Amniotic stem cell (primary cell): ENCODE measurements around the gene AATF.
"Not testable (repeated sequence)": the region's sequence is repeated elsewhere in the genome, so short reads cannot be mapped to it uniquely, and the experiment has no call there.

ENCODE experiments used
- DNase-seq: peaks from one replicate; lab custom pipeline; 2025; lab: John Stamatoyannopoulos, UW

Gene AATF

DNA sequence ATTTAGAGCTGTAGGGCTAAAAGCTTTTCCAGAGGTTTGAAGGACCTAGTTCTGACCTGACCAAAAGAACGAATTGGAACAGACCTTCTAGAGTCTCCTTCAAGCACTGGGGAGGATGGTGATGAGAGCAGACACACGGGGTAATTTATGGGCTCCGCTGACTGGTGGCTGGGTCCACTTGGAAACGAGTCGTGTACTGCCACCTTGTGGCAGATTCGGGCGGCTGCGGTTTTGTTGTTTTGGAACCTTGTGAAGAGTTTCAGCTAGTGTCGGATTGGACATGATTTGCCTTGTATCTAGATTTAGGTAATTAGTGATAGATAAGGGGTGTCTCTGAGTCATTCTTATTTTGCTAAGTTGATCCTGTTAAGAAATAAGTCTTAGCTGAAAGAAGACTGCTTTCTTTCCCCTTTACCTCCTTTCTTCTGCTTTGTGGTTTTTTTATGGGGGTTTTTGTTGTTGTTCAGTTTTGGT, 98.9 kb downstream of the AATF start:
- DNase-seq: peak; percentile 33

DNA sequence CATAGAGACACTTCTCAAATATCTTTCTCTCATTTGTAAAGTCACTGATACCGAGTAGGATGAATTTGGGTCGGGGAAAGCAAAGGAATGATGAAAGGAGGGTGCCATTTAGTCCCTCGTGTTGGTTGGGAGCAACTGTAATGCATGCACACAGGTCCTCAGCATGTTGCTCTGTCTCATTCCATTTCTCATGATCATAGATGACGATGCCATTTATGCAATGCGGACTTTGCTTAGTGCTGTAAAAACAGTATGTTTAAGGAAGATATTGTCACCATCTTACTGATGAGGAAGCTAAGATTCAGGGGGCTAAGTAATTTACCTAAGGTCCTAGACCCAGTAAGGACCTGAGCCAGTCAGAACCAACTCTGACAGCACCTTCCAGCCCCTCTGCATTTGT, 100.1 kb downstream of the AATF start:
- DNase-seq: no peak

DNA sequence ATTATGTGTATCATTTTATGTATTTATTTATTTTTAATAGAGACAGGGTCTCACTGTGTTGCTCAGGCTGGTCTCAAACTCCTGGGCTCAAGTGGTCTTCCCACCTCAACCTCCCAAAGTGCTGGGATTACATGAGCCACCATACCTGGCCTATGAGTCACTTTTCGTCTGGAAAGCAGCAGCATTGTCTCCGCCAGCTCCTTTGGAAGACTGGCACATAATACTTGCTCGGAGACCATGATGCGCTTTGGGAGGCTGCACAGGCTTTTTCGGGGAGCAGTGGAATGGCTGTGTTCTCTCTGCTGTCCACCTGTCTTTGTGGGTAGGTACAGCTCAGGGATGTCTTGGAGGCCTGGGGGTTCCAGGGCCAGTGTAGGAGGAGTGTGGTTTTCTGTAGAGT, 102.2 kb downstream of the AATF start:
- DNase-seq: no peak

DNA sequence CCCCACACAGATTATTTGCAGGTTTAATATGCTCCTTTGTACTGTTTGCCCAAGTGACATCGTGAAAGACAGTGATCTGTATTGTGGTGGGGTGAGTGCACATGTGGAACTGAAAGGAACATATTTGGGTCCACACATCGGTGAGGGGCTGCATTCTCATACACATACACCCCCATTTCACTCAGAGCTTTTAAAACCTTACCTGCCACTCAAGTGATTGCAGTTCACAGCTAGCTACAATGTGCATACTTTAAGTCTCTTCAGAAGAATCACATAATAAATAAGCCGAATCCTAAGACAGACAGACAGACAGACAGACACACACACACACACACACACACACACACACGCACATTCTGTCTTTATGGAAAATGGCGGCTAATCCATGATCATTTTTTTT, 102.6 kb downstream of the AATF start:
- DNase-seq: no peak

DNA sequence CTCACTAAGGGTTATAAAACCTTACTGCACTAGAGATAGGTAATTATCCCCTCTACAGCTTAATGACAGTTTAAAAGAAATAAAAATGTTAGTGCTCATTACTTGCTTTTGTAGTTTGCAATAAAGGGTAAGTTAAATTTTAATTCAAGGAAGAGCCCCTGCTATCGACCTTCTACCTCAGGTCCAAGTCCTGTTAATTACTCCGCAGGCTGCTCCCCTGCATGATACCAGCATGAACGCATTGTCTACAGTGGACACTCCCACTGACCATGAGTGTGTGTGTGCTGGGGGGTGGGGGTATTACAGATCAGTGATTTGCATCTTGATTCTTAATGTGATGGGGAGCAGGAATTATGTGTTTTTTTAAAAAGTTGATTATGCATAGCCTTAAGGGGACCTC, 103.1 kb downstream of the AATF start:
- DNase-seq: no peak

DNA sequence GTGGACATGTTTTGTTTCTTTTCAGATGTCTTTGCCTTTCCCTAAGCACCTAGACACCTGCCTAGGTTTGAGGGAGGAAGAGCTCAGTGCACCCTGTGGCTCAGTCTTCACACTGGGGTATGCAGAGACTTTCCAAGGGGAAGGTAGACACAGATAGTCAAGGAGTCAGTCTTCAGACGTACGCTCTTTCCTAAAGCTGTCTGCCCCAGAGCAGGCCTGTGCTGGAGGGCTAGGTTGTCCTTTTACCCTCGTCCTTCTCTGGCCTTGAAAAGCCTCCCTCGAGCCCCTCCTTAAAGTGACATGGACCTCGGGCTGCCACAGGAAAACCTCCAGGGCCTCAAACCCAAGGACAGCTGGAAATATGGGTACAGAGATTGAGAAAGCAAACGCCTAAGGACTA, 103.7 kb downstream of the AATF start:
- no peak for DNase-seq

DNA sequence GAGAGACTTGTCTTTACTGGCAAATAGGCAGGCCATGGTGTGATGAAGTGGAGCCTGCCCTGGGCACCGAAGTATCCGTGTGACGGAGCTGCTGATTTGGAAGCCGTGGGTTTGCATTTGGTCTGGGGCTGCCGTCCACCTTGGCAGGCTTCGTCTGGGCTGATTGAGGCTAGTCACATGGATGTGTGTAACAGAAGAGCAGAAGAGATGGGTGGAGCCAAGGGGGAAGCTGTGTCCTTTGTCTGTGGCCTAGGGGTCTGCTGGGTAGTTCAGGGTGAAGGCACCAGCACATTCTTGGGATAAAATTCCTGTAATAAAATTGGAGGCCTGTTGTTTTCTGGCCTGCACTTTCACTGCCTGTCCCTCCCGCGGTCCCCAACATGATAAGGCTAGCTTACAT, 106.1 kb downstream of the AATF start:
- no peak for DNase-seq

DNA sequence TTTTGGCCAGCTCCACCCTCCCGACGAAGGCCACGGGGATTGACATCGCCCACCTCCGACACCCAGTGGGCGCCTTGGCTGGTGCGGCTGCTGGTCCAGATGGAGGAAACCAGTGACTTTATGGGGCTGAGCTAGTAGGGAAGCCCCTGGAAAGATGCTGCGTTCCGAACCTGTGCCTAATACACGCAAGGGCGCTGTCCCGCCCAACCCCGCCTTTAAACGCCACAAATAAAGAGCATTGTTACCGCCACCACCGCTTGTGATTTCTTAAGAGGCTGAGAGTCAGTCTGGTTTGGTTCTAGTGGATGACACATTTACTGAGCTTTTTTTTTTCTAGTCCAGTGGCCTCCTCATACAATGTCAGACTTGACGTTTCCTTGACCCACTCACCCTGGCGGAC, 107.9 kb downstream of the AATF start:
- DNase-seq: no peak

DNA sequence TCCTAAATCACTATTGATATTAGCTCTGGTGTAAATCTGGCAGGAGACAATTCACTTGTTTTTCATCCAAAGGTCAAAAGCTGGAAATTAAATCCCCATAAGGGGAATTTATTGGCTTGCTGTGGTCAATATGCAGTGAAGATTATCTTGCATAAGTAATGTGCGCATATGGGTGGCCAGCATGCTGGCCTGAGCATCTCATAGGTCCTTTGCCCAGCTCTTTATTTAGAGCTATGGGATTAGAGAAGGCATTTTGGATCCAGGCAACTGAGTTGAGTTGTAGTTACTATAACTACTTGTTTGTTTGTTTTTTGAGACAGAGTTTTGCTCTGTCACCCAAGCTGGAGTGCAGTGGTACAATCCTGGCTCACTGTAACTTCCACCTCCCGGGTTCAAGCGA, 110.7 kb downstream of the AATF start:
- no peak for DNase-seq

DNA sequence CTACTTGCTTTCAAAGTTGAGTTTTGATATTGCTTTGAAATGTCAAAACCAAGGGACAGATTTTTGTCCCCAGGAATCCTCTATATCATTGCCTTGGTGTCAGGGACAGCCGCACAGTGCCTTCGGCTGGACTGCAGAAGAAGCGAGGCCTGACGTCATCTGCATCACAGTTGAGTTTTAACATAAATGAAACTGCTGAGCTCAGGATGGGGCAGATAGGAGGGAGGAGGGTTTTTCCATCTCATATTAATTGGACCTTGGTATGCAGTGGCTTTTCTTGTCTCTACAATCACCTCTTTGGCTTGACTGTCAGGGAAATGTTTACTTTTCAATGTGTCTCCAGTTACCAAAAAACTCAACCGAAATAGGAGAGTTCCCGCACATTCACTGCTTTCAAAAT, 111.3 kb downstream of the AATF start:
- no peak for DNase-seq

DNA sequence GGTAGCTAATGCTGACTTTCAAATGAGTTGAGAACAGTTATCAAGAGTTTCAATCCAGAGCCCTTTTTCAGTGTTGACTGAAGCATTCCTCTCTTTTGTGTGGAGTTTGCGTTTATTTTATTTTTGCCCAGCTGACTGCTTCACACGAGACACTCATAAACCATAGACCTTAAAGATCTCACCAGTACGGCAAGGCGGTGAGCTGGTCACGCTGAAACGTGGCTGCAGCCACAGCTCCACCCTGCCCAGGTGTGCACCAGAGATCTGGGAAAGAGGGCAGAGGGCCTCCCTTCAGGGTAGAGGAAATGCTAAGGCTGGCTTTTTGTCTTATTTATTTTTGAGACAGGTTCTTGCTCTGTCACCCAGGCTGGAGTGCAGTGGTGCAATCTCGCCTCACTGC, 112.2 kb downstream of the AATF start:
- no peak for DNase-seq

DNA sequence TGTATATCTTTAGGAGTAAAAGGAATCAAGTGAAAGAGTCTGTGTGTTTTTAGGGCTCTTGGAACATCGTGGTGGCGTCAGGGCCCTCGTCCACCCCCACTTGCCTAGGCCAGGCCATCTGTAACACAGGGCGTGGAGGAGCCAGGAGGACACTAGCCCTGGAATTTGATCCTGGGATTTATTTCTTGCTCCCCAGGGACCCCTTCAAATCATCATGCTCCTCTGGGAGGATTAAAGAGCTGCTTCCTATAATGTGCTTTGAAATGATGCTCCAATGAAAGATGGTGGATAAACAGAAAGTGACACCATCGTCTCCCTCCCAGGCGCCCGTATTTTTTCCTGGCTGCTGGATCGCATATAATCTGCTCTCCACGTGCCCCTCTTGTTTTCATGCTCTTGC, 113.3 kb downstream of the AATF start:
- DNase-seq: no peak

DNA sequence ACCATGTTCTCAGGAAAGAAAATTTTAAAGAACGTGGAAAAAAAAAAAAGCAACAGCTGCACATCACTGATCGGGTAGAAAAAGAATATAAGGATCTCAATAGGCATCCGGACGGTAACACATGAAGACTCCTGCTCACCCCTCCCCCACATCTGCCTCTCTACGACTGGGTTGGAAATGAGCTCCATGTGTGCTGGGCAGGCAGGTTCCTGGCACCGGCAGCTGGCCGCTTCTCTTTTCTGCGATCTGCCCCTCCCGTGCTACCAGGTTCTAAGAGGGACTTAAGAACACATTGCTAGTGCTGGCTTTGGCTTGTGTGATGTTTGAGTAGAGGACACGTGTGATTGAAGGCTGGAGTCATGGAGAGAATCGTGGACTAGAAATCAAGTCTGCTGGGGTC, 115.5 kb downstream of the AATF start:
- no peak for DNase-seq

DNA sequence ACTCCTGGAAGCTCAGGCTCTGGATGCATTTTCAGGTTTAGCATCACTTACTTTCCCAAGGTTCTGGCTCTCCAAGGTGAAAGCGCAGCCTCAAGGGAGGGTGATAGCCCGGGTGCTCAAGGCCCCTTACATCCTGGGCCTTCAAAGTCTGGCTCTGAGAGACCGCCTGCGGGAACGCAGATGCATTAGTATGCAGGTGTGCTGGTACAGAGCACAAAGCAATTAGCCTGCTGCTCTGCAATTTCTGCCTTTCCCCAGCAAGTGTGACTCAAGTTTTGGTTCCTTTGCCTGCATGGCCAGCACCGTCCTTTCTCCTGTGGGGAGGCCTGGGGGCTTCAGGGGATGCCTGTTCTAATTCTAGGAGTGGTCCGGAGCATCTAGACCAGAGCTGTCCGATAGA, 116.2 kb downstream of the AATF start:
- no peak for DNase-seq

DNA sequence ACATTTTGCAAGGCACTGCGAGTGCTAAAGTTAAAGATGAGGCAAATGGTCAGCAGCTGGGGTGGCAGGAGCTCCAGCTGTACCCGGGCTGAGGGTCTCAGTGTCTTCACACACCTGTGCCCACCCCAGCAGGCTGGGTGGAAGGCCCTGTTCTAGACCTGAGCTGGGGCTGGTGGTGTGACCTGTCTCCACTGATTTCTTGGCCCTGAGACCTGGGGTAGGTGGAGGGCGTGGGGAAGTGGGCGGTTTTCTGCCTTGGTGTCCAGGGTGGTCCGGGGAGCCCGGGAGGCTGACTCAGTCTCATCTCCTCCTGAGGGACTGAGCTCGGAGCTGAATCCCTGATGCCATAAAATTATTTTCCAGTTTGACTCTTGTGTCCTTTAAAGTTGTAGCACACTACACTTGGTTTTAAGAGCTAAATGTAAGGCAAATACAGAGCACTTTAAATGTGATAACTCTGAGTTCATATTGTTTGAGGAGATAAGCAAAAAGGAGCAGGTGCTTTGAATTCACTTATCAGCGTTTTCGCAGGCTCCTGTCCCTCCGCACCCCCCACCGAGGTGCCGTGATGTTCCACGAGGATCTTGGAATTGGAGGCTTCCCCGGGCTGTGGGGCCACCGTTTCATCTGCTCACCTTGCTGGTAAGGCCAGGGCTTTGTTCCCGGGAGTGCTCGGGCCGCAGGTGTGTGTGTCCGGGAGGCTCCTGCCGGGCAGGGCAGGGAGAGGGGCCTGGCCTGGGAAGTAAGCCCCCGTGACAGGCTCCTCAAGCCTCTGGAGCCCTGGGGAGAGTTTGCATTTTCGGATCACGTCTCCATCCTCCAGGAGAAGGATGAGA, 117.0 kb downstream of the AATF start:
- no peak for DNase-seq

DNA sequence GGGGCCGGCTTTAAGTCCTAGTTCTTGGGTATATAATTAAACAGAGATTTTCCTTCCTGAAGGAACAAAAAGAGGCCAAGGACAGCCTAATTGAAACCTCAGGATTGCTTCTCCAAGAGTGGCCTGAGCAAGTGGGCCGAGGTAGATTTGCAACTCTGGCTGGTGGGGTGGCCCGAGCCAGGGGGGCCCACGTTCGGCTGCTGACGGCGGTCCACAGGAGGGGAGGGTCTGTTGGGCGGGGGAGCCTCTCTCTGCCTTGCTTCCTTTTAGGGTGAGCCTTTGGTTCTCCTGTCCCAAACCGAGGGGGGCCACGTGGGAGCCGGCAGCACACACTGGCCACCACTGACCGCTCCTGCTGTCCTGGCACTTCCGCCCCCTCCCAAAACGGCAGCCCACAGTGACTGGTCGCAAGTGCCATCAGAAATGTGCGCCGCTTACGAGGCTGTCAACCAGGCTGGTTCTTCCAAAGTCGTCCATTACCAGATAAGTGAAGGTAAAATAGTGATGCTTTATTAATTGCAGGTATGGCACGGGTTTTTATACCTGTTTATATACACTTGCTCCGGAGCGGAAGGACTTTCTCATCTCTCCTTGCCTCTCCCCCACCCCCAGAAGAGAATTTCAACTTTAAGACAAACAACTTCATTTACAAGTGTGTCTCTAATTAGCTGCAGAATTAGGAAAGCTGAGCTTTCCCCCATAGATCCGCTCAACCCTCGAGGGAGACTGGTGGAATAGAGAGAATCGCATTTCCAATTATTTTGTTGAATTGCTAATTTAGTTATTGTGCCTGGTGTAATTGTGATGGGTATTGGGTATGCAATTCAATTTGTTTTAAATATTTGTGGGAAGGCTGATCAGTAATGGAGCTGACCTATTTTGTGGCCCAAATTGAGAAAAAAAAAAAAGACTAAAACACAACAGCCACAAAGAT, 117.8 kb downstream of the AATF start:
- no peak for DNase-seq

DNA sequence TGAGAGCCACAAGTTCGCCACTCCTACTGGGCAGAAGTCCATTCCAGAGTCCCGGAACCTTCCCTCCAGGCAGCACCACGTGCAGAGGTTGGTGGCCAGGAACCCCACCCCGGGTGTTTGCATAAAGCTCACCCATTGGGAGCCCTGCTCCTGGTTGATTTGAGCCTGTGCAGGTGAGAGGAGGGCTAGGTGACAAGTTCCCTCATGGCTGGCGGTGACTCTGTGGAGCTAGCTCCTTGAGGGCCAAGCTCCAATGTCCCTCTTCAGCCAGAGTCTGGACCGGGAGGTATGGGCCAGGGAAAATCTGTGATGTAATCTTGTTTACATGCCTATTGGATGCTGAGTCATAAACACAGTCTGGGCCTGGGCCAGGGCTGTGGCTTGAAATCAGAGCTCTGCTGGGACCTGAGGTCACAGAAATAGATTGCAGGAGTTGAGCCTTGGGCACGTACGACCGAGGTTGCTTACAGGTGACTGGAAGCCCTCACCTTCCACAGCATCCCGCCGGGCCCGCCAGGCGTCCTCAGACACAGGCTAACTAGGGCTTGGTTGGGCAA, 118.9 kb downstream of the AATF start:
- peak; percentile 28 for DNase-seq

DNA sequence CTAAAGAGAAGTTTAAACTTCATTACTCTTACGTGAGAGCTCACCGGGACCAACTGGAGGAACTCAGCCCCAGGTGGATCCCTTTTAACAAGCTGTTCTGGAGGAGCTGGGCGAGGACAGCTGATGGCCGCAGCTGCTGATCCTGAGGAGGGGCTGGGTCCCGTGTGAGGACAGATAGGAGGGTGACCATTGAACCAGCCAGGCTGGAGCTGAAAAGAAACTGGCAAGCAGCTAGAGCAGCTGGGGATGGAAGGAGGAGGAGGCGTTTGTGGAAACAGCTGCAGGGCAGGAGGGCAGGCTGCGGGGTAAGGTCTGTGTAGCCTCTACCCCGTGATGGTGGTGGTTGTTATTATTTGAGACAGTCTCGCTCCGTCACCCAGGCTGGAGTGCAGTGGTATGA, 119.5 kb downstream of the AATF start:
- DNase-seq: no peak

DNA sequence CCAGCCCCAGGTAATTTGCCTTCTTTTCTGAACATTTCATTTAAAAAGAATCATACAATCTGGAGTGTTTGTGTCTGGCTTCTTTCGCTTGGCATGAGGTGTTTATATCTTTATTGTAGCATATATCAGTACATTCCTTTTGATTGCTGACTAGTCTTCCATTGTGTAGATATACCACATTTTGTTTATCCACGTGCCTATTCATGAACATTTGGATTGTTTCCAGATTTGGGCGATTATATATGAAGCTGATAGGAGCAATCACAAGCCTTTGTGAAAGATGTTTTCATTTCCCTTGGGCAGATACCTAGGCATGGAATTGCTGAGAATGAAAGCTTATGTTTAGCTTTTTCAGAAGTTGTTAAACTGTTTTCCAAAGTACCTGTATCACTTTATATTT, 120.3 kb downstream of the AATF start:
- no peak for DNase-seq

DNA sequence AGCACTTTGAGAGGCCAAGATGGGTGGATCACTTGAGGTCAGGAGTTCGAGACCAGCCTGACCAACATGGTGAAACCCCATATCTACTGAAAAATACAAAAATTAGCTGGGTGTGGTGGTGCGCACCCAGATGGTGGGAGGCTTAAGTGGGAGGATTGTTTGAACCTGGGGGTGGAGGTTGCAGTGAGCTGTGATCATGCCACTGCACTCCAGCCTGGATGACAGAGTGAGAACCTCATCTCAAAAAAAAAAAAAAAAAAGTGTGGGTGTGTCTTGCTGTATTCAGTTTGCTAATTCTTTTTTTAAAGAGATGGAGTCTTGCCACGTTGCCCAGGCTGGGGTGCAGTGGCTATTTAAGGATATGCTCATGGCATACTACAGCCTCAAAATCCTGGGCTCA, 124.7 kb downstream of the AATF start:
- DNase-seq: not testable (repeated sequence)

DNA sequence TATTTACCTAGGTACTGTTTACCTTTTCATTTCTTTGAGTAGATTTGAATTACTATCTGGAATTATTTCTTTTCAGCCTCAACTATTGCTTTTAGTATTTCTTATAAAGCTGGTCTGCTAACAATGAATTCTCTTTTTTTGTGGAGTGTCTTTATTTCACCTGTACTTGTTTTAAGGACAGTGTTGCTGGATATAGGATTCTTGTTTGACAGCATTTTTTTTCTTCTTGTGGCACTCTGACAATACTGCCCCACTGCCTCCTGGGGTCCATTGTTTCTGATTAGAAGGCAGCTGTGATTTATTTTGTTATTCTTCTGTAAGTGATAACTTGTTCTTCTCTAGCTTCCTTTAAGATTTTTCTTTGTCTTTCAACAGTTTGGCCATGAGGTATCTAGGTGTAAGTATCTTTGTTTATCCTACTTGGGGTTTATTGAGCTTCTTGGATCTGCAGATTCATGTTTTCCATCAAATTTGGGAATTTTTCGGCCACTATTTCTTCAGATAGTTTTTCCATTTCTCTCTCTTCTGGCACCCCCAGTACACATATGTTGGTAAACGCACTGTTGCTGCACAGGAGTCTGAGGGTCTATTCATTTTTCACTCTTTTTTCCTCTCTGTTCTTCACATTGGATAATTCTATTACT, 130.4 kb downstream of the AATF start:
- no peak for DNase-seq

DNA sequence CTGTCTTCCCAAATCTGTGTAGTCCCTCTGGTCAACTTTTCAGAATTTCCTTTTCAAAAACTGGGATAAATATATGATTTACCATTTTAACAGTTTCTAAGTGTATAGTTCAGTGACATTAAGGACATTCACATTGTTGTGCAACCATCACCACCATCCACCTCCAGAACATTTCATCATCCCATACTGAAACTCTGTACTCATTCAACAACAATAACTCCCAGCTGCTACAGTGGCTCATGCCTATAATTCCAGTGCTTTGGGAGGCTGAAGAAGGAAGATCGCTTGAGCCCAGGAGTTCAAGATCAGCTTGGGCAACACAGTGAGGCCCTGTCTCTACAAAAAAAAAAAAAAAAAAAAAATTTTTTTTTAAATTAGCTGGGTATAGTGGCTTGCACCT, 131.0 kb downstream of the AATF start:
- no peak for DNase-seq
